ENCODE data around the gene DYNC2LI1. TPM values are rescaled to one million over a fixed set of nuclear protein-coding genes. Genes with fewer than 3 reads are reported as not detected.

DYNC2LI1 gene
- total and polyA plus RNA-seq, 2 of the 8 experiments (the other 6 are each of a cell fraction or from before 2014, with no cell fraction given), result 3.9 to 7.6 TPM

- Histone ChIP-seq H3K56ac (replicated peaks; ENCODE audit: insufficient read length, low read depth, low read length) (no peak overlapping the region), H3K36me3 (ENCODE audit: control insufficient read depth in 2 of 4, insufficient read depth in 4 of 4, low read length in 3 of 4) (no peaks in the 10 kb centered on the region), H3K27me3 (replicated peaks in 1 of 4; ENCODE audit: control insufficient read depth in 3 of 4, extremely low read depth in 1 of 4, insufficient read depth in 3 of 4, low read length in 3 of 4) (no peaks in the 10 kb centered on the region), H2BK12ac (ENCODE audit: low read depth, low read length) (no peak overlapping the region), H3K23ac (ENCODE audit: insufficient read length) (no peak overlapping the region), H3K23me2 (ENCODE audit: low read depth, low read length) (no peaks in the 10 kb centered on the region), H3K79me2 (ENCODE audit: control insufficient read depth in 1 of 2, insufficient read depth in 2 of 2, low read length in 2 of 2) (no peaks in the 10 kb centered on the region), H3K27ac (ENCODE audit: low read depth, low read length) (no peak overlapping the region), H3K4ac (replicated peaks; ENCODE audit: insufficient read length, low read depth, low read length) (no peak overlapping the region), H3K4me1 (replicated peaks in 1 of 4; ENCODE audit: control insufficient read depth in 3 of 4, insufficient read depth in 4 of 4, low read length in 3 of 4) (no peaks in the 10 kb centered on the region), H4K20me1 (replicated peaks in 1 of 2; ENCODE audit: control insufficient read depth in 1 of 2, insufficient read depth in 2 of 2, low read length in 2 of 2) (no peaks in the 10 kb centered on the region), H2AK5ac (ENCODE audit: low read depth, low read length) (no peak overlapping the region), H2BK15ac (ENCODE audit: low read length) (no peak overlapping the region), H4K8ac (ENCODE audit: extremely low read depth, insufficient read depth, low read length) (no peak overlapping the region), H4K91ac (replicated peaks; ENCODE audit: insufficient read length, low read length) (no peak overlapping the region), H3K4me3 (ENCODE audit: extremely low read depth in 1 of 4, insufficient read depth in 2 of 4, low read depth in 3 of 4, low read length in 4 of 4) (no peak overlapping the region), H3K9ac (replicated peaks in 1 of 4; ENCODE audit: extremely low read depth in 1 of 4, low read depth in 3 of 4, low read length in 3 of 4) (no peak overlapping the region), H2BK20ac (ENCODE audit: low read length) (no peak overlapping the region), H4K5ac (ENCODE audit: insufficient read length, low read depth, low read length) (no peak overlapping the region), H2BK5ac (ENCODE audit: low read depth, low read length) (no peak overlapping the region), H2AFZ (ENCODE audit: low read length) (no peak overlapping the region), H3K14ac (ENCODE audit: insufficient read length) (no peak overlapping the region), H2BK120ac (replicated peaks; ENCODE audit: low read depth, low read length) (no peak overlapping the region), H3K79me1 (ENCODE audit: low read depth, low read length) (no peaks in the 10 kb centered on the region; the same call in 1 of the 2 replicates), H3K9me3 (ENCODE audit: insufficient read depth in 2 of 2, low read depth in 1 of 2, low read length in 1 of 2) (no peaks in the 10 kb centered on the region), H3K18ac (ENCODE audit: extremely low read depth, low read length) (no peak overlapping the region), H3K4me2 (ENCODE audit: insufficient read depth in 1 of 2, low read depth in 2 of 2, low read length in 2 of 2) (no peak overlapping the region)
- TF ChIP-seq RFX5 (IDR thresholded peaks at IDR 0.05; ENCODE audit: borderline replicate concordance, low read depth, low read length) (no peak), KDM1A (IDR thresholded peaks at IDR 0.05; ENCODE audit: borderline replicate concordance, low read length) (no peak), SP2 (IDR thresholded peaks at IDR 0.05; ENCODE audit: low read length) (no peak), SIRT6 (IDR thresholded peaks at IDR 0.05; ENCODE audit: low read length) (no peak), GABPA (IDR thresholded peaks at IDR 0.05; ENCODE audit: borderline replicate concordance, insufficient read depth, low read length) (no peak)
- DNase-seq (ENCODE audit: low read depth in 1 of 2, low spot score in 2 of 2) (no peak), FAIRE-seq (no peak)
- WGBS, 2 experiments (ENCODE audit: extremely low coverage in 1 of 2, insufficient coverage in 1 of 2, insufficient read length in 1 of 2, insufficient replicate concordance in 2 of 2, low coverage in 1 of 2, low lambda C conversion rate in 2 of 2, missing lambda C conversion rate in 1 of 2), result 90% methylated on average over 2 of the region's 2 CpGs; no CpG with 5 or more reads in 1 of the 2 experiments
- ChIA-PET POLR2A (ENCODE audit: partially characterized antibody) (no interaction called here), CTCF (ENCODE audit: partially characterized antibody) (interaction anchor here (1.4 kb wide), 1 partner anchor 161 kb away, joined by 3 read pairs; no protein-coding TSS in a partner anchor)
Measured at GRCh38 chr2:43737855-43738254, 36.0 kb upstream of the DYNC2LI1 start.
